ENCODE results near the gene SGMS1.

Gene SGMS1

DNA sequence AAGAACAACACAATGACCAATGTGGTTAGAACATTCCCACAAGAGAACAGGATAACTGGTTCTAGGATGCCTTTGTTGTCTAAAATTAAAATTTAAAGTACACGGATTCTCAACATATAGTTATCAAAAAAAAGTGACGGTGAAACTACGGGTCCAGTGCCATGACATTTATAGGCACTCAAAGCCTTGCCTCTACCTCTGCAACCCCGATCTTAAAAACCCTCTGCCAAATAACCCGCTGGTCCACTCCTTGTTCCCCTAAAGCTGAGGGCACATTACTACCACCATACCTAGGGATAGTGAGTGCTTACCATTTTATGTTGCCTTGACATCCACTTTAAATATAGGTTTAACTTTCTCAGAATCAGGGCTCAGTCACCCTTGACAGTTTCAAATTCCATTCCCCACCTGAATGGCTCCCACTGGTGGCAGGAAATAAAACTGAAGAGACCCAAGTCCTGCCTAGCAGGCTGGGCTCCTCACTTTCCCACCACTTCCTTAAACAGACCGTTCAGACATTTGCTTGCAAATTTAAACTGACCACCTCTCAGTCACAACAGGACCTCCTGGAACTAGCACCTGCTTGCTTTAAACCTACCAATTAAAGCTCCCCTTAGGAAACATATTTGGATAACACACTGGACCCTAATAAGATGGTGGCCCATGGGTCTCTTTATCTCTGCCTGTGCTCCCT lies 202.6 kb downstream of the SGMS1 start:
- peak; percentile 31 for DNase-seq (ENCODE audit: low spot score)

DNA sequence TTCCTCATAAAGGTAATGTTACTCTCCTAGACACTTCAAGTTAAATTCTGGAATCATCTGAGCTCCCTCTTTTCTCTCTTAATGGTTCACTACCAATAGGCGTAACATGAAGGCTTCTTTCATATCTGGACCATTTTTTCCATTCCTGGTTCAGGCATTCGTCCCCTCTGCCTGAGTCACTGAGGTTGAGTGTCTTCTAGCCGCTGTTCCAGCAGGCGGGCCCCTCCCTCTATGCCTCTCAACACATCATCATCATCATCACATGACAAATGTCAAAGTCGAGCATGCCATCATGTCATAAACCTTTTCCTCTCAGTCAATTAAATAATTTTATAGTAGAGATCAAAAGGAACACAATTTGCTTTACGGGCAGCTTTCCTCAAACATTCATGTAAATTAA lies 203.6 kb downstream of the SGMS1 start:
- DNase-seq (ENCODE audit: low spot score) = peak; percentile 7

DNA sequence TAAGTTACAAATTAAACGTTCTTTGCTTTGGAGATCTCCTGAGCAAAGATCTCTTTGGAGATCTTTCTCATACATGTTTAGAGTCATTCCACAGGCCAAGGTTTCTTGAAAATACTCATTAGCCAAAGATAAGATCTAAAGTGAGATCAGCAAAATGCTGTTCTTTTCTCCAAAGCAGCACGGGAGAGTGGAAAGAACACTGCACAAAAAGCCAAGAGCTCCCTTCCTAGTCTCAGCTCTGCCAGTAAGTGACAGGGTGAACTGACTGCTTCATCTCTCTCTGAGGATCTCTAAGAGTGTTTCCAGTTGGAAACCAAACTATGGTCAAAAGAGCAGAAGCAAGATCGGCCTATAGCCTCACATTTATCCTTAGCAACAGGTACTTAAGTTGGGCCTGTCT lies 204.0 kb downstream of the SGMS1 start:
- no peak for DNase-seq (ENCODE audit: low spot score)

DNA sequence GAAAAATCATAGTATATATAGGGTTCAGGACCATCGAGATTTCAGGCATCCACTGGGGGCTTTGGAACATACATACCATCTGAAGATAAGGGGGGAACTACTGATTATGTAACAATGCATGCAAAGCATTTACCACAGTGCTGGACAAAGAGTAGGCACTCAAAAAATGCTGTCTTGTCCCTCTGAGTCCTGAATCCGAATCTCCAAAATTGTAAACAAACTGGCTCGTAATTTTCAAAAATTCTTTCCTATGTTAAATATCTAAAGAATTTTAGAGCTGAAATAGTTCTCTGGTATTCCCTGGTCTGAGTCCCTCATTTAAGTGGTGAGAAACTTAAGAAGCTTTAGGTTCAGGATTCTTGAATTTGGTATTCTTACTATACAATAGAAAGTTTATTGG lies 204.7 kb downstream of the SGMS1 start:
- DNase-seq (ENCODE audit: low spot score) = no peak

DNA sequence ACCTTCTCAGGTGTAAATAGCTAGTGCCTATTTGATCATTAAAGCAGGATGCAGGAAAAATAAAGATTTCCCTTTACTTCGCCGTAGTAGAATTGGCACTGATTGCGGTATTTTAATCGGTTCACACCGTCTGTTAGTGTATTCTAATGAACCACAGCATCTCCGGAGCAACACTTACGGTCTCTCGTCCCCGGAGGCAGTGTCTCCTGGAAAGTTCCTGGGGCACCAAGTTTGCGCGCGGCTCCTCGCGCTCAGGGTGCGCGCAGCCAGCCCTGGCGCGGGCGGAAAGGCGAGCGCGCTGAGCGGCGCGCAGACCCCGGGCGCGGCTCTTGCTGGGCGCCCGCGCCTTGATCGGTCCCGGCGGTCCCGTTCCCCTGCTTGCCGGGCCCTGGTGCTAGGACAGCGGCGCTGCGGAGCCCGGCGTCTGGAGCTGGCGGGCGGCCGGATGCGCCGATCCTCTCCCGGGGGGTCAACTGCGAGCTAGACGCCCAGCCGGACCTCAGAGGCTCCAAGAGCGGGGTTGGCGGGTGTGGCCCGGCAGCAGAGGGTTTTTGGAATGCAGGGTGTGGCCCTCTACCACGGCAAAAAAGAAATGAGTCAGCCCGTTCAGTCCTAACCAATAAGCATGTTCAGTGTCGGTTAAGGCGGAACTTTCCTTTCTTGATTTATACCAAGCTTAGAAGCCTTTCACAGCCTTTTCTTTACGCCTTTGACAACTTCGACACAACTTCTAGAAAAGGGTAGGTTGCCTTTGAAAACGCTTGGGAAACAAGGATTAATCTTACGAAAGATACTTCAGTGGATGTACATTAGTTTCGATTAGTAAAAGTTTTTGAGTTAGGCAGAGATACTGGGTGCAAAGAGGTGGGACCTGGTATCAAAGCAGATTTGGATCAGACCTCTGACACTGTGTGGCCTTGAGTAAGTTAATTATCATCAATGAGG lies 205.6 kb downstream of the SGMS1 start:
- peak; percentile 91 for DNase-seq (ENCODE audit: low spot score)

DNA sequence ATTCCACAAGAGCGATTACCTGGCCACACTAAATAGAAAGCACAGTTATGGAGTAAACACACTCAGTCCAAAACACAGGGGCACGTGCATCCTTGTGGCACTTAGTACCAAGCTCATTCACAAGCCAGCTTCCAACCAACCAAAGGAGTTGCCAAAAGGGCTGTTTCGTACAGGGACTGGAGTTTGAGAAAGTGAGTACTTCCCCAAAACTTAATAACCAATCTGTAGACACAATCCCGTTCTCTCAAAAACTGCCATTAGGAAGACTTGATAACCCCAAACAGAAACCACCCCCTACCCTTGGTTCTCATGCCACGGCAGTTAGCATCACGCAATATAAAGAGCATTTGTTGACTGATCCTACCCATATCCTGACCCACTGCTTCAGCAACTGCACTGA lies 206.3 kb downstream of the SGMS1 start:
- no peak for DNase-seq (ENCODE audit: low spot score)

DNA sequence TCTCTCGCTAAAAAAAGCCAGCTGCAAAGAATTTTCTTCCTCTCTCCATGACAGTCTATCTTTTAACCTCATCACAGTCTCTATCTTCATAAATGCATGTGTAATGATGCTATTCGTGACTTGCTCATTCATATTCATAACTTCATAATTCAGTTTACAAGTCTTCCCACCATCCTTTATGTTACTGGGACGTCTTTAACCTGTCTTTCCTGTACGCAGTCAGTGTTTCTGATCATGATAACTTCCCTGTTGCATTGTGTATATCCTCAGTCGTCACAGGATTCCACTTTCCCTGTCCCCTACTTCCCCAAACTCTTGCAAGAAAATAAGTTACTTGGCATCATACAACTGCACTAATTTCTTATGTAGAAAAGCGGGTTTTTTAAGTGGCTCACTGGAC lies 206.9 kb downstream of the SGMS1 start:
- no peak for DNase-seq (ENCODE audit: low spot score)

DNA sequence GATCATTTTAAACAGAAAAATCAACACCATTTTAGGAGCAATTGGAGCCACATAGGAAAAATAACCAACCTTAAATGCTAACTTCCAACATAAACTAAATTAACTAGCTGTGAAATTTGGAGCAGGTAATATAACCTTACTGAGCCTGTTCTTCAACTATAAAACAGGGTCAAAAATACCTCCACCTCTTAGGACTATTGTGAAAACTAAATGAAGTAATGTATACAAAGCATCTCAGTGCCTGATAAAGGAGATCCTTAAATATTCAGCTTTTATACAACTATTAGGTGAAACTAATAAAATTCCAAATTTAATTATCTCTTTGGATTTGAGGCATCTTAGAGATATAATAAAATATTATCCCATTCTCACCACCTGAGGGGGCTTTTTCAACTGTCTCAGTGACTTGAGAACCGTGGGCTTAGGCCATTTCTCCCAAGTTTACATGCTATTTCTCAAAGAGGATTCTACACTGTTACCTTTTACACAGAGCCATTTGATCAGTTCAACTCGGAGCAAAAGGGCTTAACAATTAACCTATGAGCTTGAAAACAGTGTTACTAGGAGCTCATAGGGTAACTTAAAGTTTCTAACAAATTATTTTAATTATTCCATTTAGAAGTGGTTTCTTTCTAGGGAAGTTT lies 207.5 kb downstream of the SGMS1 start:
- no peak for DNase-seq (ENCODE audit: low spot score)

DNA sequence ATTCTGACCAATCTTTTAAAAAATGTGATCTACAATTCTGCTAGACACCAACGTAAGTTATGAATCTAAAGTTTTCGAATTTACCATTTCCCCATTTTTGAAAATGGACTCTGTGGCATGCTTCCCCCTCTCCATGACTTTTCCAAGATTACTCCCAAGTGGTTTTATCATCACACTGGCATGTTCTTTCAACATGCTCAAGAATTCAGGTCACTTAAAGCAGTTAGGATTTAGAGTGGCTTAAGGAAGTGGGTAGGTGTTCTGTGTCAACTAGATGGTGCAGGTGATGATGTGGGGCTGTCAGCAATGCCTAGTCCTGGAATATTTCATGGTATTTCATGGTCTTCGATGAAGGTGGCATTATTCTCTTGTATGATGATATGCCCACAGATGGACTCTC lies 208.5 kb downstream of the SGMS1 start:
- no peak for DNase-seq (ENCODE audit: low spot score)

DNA sequence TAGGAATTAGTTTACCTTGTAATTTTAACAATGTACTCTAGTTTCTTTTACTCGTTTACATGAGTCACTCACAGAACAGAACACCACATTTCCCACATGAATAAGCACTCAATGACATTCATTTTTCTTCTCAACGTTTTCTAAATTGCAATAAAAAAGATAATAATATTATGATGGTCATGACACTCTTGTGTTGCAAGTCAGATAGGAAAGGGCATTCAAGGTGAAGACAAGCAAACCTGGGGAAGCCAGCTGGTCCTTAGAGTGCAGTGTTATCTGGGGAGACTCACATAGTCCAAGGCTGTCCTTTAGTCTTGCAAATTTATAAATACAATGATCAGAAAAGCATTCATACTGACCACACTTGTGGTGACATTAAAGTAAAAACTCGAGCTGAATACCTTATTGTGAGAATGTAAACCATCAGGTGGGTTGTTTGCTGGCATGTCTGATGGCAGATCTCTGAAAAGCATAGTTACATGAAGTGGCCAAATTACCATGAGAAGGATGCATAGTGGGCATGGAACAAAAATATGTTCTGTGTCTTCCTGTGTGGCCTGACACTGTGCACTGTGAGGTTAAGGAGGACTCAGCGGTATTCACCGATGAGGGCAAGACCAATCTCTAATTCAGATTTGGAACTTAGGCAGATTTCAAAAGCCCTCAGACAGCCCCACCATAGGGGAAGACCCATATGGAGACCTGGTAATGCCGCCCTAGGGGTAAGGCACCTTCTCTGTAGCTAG lies 213.5 kb downstream of the SGMS1 start:
- DNase-seq (ENCODE audit: low spot score) = no peak

DNA sequence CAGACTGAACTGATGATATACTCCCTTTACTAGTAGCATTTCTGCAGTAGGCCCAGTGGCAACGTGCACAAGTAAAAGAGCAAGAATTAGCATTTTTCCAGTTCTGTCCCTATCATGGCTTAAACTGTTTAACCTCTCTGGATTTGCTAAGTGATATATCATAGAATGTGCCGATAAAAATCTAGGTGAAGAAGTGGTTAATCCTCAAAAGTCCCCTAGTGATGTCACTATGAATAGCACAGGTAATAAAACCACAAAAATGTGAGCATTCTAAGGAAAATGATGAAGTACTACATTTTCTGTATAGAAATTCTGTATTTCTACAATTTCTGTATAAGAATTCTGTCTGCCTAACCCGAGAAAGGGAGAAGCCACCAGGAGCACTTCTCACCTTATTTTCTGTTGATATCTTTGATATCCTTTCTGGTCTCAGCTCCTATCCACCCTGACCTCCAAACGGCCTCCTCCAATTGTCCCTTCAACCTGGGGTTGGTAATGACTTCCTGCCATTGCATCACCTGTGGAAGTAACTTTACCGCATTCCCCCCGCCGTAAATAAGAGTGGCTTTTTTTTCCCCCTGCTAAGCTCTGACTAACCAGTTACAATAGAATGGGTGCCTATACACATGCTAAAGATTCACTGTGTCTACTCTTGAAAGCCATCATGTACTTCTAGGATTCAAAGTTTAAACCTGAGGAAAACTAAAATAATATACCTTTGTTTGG lies 216.5 kb downstream of the SGMS1 start:
- DNase-seq (ENCODE audit: low spot score) = no peak

DNA sequence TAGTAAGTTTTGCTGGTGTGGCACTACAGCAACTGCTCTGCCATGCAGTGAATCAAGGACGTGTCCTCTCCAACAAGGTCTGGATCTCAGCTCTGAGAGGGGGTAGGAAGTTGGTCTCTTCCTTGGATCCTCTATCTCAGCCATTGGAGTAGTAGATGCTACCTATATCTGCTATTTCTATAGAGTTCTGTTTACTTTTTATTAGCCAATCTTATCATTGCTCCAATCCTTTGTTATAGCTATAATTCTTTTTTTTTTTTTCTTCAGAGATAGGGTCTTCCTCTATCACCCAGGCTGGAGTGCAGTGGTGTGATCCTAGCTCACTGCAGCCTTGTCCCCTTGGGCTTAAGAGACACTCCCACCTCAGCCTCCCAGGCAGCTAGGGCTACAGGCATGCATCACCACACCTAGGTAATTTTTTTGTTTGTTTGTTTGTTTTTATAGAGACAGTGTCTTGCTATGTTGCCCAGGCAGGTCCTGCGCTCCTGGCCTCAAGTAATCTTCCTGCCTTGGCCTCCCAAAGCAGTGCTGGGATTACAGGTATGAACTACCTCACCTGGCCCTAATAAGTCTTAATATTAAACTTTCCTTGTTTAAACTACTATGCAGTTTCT lies 217.2 kb downstream of the SGMS1 start:
- DNase-seq (ENCODE audit: low spot score) = no peak

DNA sequence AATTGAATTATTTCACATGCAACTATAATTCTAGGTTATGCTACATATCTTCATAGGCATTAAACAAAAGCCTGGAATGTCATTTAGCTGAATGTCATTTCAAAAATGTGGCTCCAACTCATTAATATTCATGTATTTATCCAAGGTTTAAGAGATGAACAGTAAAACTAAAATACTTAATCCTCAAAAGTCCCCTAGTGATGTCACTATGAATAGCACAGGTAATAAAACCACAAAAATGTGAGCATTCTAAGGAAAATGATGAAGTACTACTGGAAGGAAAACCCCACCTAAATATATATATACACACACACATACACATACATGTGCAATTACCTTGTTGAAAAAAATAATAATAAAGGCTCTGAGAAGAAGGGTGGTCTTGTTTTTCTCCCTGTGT lies 218.0 kb downstream of the SGMS1 start:
- DNase-seq (ENCODE audit: low spot score) = no peak

DNA sequence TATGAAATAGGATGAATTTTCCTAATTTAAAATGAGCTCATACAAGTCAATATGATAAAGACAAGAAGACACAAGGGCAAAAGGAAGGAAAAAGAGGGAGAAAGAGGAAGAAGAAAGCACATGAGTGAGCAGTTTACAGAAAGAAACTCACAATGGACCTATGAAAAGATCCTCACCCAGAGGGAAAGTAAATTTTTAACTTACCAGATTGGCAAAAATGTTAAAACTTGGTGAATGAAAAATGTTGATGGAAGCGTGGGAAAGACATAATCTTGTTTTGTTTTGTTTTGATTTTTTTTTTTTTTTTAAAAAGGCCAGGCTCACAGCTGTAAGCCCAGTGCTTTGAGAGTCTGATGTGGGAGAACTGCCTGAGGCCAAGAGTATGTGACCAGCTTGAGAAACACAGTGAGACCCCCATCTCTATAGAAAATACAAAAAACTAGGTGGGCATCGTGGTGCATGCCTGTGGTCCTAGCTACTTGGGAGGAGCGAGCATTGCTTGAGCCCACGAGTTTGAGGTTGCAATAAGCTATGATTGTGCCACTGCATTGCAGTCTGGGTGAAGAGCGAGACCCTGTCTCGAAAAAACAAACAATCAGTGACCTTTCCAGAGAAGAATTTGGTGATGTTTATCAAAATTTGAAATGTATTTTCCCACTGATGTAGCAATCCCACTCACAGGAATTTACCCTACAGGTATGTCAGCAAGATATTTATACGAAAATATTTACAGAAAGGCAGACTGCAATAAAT lies 219.6 kb downstream of the SGMS1 start:
- DNase-seq (ENCODE audit: low spot score) = no peak

DNA sequence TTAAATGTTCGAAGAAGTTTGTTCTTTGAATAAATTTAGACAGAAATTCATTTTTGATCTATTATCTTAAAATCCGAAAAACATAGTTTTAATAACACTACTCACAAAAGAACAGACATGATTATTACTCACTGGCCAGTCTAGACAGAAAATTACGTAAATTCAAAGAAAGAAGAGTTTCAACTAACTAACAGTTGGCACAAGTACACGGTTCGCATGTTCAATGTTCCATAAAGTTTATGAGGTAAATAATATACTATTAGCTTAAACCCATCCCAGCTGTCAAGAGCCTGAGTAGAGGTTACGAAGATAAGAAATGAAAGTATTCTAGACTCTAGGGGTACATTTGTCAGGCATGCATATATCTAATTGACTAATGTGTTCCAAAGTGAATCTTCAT lies 220.7 kb downstream of the SGMS1 start:
- no peak for DNase-seq (ENCODE audit: low spot score)

DNA sequence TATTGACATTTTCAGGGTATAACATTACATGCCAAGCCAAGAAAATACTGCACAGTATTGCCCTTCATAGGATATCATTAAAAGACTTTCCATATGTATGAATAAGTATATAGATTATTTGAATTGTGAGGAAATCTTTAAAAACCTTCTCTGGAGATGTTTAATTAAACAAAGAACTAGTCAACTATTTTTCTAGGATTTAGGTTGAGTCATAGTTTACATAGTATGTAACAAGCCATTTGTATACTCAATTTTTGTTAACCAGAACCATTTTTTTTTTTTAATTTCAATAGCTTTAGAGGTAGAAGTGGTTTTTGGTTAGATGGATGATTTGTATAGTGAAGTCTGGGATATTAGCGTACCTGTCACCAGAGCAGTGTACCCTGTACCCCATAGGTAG lies 221.3 kb downstream of the SGMS1 start:
- no peak for DNase-seq (ENCODE audit: low spot score)

DNA sequence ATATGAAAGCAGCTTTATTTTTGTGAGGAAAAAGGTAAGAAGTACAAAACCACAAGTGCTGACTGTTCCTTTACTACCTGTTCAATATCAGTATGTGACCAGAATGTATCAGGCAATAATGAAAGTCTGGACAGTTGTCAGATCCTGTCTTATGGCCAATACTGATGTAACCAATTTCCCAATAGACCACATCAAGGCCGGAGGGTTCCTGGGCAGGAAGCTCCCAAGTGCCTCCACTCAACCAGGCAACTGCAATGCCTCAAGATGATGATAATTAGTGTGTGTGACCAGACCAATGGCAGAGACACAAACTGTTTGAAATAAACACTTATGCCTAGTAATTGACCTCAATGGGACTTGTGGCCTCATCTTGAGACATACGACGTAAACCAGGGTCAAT lies 223.1 kb downstream of the SGMS1 start:
- DNase-seq (ENCODE audit: low spot score) = no peak

DNA sequence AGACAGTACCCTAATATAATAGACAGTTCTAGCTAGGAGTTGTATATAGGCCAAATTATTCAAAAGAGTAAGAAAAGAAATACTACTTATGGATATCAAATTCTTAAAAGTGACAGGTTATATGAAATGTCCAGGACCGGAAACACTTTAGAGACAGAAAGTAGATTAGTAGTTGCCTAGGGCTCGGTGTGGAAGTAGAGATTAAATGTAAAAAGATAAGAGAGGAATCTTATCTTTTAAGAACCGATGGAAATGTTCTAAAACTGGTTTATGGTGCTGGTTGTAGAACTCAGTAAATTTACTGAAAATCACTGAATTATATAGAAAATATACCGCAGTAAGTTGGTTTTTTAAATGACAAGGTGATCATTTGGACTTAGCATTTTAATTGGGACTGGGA lies 224.9 kb downstream of the SGMS1 start:
- no peak for DNase-seq (ENCODE audit: low spot score)

DNA sequence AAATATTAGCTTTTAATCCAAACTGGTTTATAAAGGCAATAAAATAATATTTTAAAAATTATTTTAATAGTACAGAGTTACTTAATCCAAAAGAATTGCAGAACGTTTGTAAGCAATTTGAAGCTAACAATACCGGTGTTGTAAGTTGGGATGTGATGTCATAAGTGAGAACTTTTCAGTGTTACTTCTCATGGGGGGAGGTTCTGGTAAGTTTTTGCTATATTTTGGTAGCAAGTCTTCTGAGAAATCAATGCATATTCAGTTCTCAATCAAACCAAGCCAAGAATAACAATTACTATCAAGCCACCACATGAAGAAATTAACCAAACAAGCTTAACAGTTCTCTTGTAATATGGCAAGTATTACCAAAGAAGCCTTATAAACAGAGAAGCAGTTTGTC lies 225.4 kb downstream of the SGMS1 start:
- DNase-seq (ENCODE audit: low spot score) = no peak
